ENCODE results near the gene GADL1. TPM values are rescaled to one million over a fixed set of nuclear protein-coding genes. Genes with fewer than 3 reads are reported as not detected.
A peak's percentile ranks its signal among the peaks of the same experiment; 100 is the strongest.

GADL1 gene
- total RNA-seq, 1 experiment from 2014 or later: not detected

- H3K4me2 ChIP-seq: no peak overlapping the region
- intact Hi-C loops (cut with micrococcal nuclease; ENCODE audit: unreplicated experiment): loop anchor here (10.0 kb wide), 1 partner anchor 760 kb away; the partner anchor contains the start of gene STT3B
Observed at GRCh38 chr3:30775040-30775439, 119.4 kb downstream of the GADL1 start.

GRCh38 chr3:30774062-30774461 lies 120.4 kb downstream of the GADL1 start:
- no peaks in the 10 kb centered on the region for H3K27me3 ChIP-seq (ENCODE audit: insufficient read depth, low read depth)
- H3K27ac ChIP-seq: no peak overlapping the region
- H2AFZ ChIP-seq: no peak overlapping the region
- ChIA-PET POLR2A (ENCODE audit: unreplicated experiment) (no interaction called here), CTCF (no interaction called here)
- intact Hi-C loops (cut with micrococcal nuclease; ENCODE audit: unreplicated experiment): loop anchor here (10.0 kb wide), 1 partner anchor 761 kb away; the partner anchor contains the start of gene STT3B
- no peaks in the 10 kb centered on the region for H3K36me3 ChIP-seq (ENCODE audit: low read depth)
- H3K79me2 ChIP-seq (ENCODE audit: low read depth): no peaks in the 10 kb centered on the region
- no peak for DNase-seq
- H3K9me2 ChIP-seq (ENCODE audit: insufficient read depth): no peaks in the 10 kb centered on the region
- peaks cover 12% of the 10 kb centered on the region for H3K4me1 ChIP-seq (replicated peaks; ENCODE audit: insufficient read depth)
- H3K4me3 ChIP-seq: no peak overlapping the region
- no peak overlapping the region for H3K4me2 ChIP-seq
- H3F3A ChIP-seq (ENCODE audit: insufficient read depth, low read depth): peaks cover 4% of the 10 kb centered on the region; the same call in 1 of the 2 replicates
- no peak for TF ChIP-seq EZH2 (IDR thresholded peaks at IDR 0.05; ENCODE audit: low read depth)
- TF ChIP-seq CTCF (conservative IDR thresholded peaks at IDR 0.05): no peak
- H3K9me3 ChIP-seq (ENCODE audit: insufficient read depth, low read depth): no peaks in the 10 kb centered on the region
- BruUV-seq (replicated peaks): no TSS peak
- H4K20me1 ChIP-seq (ENCODE audit: insufficient read depth): no peaks in the 10 kb centered on the region

More at GRCh38 chr3:30775040-30775439, 119.4 kb downstream of the GADL1 start:
- ChIA-PET POLR2A (ENCODE audit: unreplicated experiment) (no interaction called here), CTCF (no interaction called here)
- H3K27me3 ChIP-seq (ENCODE audit: insufficient read depth, low read depth): no peaks in the 10 kb centered on the region
- H4K20me1 ChIP-seq (ENCODE audit: insufficient read depth): no peaks in the 10 kb centered on the region
- no peaks in the 10 kb centered on the region for H3K79me2 ChIP-seq (ENCODE audit: low read depth)
- DNase-seq: no peak
- H3K4me3 ChIP-seq: no peak overlapping the region
- peaks cover 4% of the 10 kb centered on the region; the same call in 1 of the 2 replicates for H3F3A ChIP-seq (ENCODE audit: insufficient read depth, low read depth)
- no peak for TF ChIP-seq CTCF (conservative IDR thresholded peaks at IDR 0.05)
- TF ChIP-seq EZH2 (IDR thresholded peaks at IDR 0.05; ENCODE audit: low read depth): no peak
- H3K27ac ChIP-seq: no peak overlapping the region
- no peaks in the 10 kb centered on the region for H3K36me3 ChIP-seq (ENCODE audit: low read depth)
- no peak overlapping the region for H2AFZ ChIP-seq
- no peaks in the 10 kb centered on the region for H3K9me3 ChIP-seq (ENCODE audit: insufficient read depth, low read depth)
- no peaks in the 10 kb centered on the region for H3K9me2 ChIP-seq (ENCODE audit: insufficient read depth)
- no TSS peak for BruUV-seq (replicated peaks)
- H3K4me1 ChIP-seq (replicated peaks; ENCODE audit: insufficient read depth): peaks cover 12% of the 10 kb centered on the region

- no peak overlapping the region for H3K4me3 ChIP-seq
- BruUV-seq (replicated peaks): no TSS peak
- no peaks in the 10 kb centered on the region for H3K36me3 ChIP-seq (ENCODE audit: low read depth)
- H3K9me3 ChIP-seq (ENCODE audit: insufficient read depth, low read depth): no peaks in the 10 kb centered on the region
- H3K4me1 ChIP-seq (replicated peaks; ENCODE audit: insufficient read depth): peaks cover 6% of the 10 kb centered on the region
- H3K27me3 ChIP-seq (ENCODE audit: insufficient read depth, low read depth): no peaks in the 10 kb centered on the region
- TF ChIP-seq CTCF (conservative IDR thresholded peaks at IDR 0.05): no peak
- TF ChIP-seq EZH2 (IDR thresholded peaks at IDR 0.05; ENCODE audit: low read depth): no peak
- peak; percentile 37 to 67 for DNase-seq
- no peaks in the 10 kb centered on the region for H3F3A ChIP-seq (ENCODE audit: insufficient read depth, low read depth)
- no peak overlapping the region for H3K4me2 ChIP-seq
- ChIA-PET POLR2A (ENCODE audit: unreplicated experiment) (interaction anchor here (0.5 to 1.0 kb wide), 5 partner anchors 14 to 827 kb away, joined by 4 to 7 read pairs (median 6); partner anchors contain the start of gene TGFBR2), CTCF (interaction anchor here (0.6 to 0.9 kb wide), 3 partner anchors 307 to 757 kb away, joined by 3 to 4 read pairs (median 3); no protein-coding TSS in a partner anchor)
- no peaks in the 10 kb centered on the region for H4K20me1 ChIP-seq (ENCODE audit: insufficient read depth)
- H2AFZ ChIP-seq: no peak overlapping the region
- no peaks in the 10 kb centered on the region for H3K79me2 ChIP-seq (ENCODE audit: low read depth)
- intact Hi-C loops (cut with micrococcal nuclease; ENCODE audit: unreplicated experiment): loop anchor here (10.0 kb wide), 1 partner anchor 764 kb away; the partner anchor contains the start of gene STT3B
- H3K27ac ChIP-seq: no peak overlapping the region
- no peaks in the 10 kb centered on the region for H3K9me2 ChIP-seq (ENCODE audit: insufficient read depth)
Observed at GRCh38 chr3:30770387-30770786, 124.1 kb downstream of the GADL1 start.

Measured in PC-9 (cell line).